ENCODE results near the gene GAB2.

GRCh38 chr11:78234006-78234405 lies 183.6 kb downstream of the GAB2 start:
- TF ChIP-seq SUZ12 (IDR thresholded peaks at IDR 0.05; ENCODE audit: extremely low read depth, insufficient read depth, insufficient read length) (no peak), YY1 (IDR thresholded peaks at IDR 0.05; ENCODE audit: insufficient read depth, insufficient read length) (no peak), ZNF274 (IDR thresholded peaks at IDR 0.05; ENCODE audit: low read depth, low read length) (no peak)

All from NT2/D1 (cell line).